GM23248 (cell line): ENCODE measurements around the gene ATG2A. TPM values are rescaled to one million over a fixed set of nuclear protein-coding genes. Genes with fewer than 3 reads are reported as not detected.

Source experiments
- DNase-seq: peaks from one replicate; pipeline ENCODE4 v3.0.0-alpha.2; 2015
- H2AFZ ChIP-seq: fragments of 200-600 bp; sonication (generic); 2 replicates; pipeline ENCODE4 v1.6.1; 2016; ENCODE audit warnings: antibody characterized with exemption
- H3F3A ChIP-seq: fragments of 200-600 bp; sonication (generic); 2 replicates; pipeline ENCODE4 v1.6.1; 2016; ENCODE audit warnings: mild to moderate bottlenecking, antibody characterized with exemption, mixed run types; ENCODE audit not compliant: insufficient read depth
- H3K27ac ChIP-seq: fragments of 200-600 bp; sonication (generic); 2 replicates; pipeline ENCODE4 v1.5.1; 2016; ENCODE audit warnings: mild to moderate bottlenecking
- H3K27me3 ChIP-seq: fragments of 200-600 bp; sonication (generic); replicated peaks from 2 replicates; pipeline ENCODE4 v1.6.1; 2016; ENCODE audit warnings: mild to moderate bottlenecking; ENCODE audit not compliant: insufficient read depth
- H3K36me3 ChIP-seq: fragments of 200-600 bp; sonication (generic); 2 replicates; pipeline ENCODE4 v1.6.1; 2016; ENCODE audit warnings: low read depth, mild to moderate bottlenecking
- H3K4me1 ChIP-seq: fragments of 200-600 bp; sonication (generic); 2 replicates; pipeline ENCODE4 v1.6.1; 2016; ENCODE audit warnings: mild to moderate bottlenecking; ENCODE audit not compliant: insufficient read depth
- H3K4me2 ChIP-seq: fragments of 200-600 bp; sonication (generic); one replicate; pipeline ENCODE4 v1.6.1; 2016; ENCODE audit warnings: mild to moderate bottlenecking; ENCODE audit not compliant: unreplicated experiment
- H3K4me3 ChIP-seq: fragments of 200-600 bp; sonication (generic); 2 replicates; pipeline ENCODE4 v1.5.1; 2016; ENCODE audit warnings: mild to moderate bottlenecking
- H3K79me2 ChIP-seq: fragments of 200-600 bp; sonication (generic); 2 replicates; pipeline ENCODE4 v1.6.1; 2016; ENCODE audit warnings: mild to moderate bottlenecking; ENCODE audit not compliant: insufficient read depth
- H3K9ac ChIP-seq: fragments of 200-600 bp; sonication (generic); 2 replicates; pipeline ENCODE4 v1.6.1; 2016; ENCODE audit warnings: mild to moderate bottlenecking
- H3K9me2 ChIP-seq: fragments of 200-600 bp; sonication (generic); 2 replicates; pipeline ENCODE4 v1.6.1; 2016; ENCODE audit warnings: mixed run types, mild to moderate bottlenecking, moderate library complexity; ENCODE audit not compliant: insufficient read depth
- H3K9me3 ChIP-seq: fragments of 200-600 bp; sonication (generic); one replicate; pipeline ENCODE4 v1.6.1; 2017; ENCODE audit warnings: low read depth
- H4K20me1 ChIP-seq: fragments of 200-600 bp; sonication (generic); 2 replicates; pipeline ENCODE4 v1.6.0; 2016; ENCODE audit not compliant: insufficient read depth
- EZH2 ChIP-seq: fragments of 200-600 bp; sonication (generic); IDR thresholded peaks from 2 replicates; pipeline ENCODE4 v1.6.1; 2018; ENCODE audit warnings: antibody characterized with exemption, mild to moderate bottlenecking; ENCODE audit not compliant: insufficient read depth, poor library complexity, severe bottlenecking
- EZH2phosphoT487 ChIP-seq: fragments of 200-600 bp; sonication (generic); IDR thresholded peaks from 2 replicates; pipeline ENCODE4 v1.6.1; 2018; ENCODE audit warnings: antibody characterized with exemption, moderate library complexity, mild to moderate bottlenecking, low read depth; ENCODE audit not compliant: insufficient read depth
- WGBS, 2 experiments: methylation state at CpG; one replicate each; pipeline ENCODE4 v1.1.6; 2015 to 2017; ENCODE audit warnings: low lambda C conversion rate in 2 of 2, low coverage in 1 of 2; ENCODE audit errors: missing lambda C conversion rate in 2 of 2; 5-methylcytosine and 5-hydroxymethylcytosine counted together
- in situ Hi-C: fragments of 300-500 bp; cut with MboI; formaldehyde crosslinking; loops from 2 replicates; pipeline ENCODE4 v1.15.0; 2020
- polyA plus RNA-seq: library from polyadenylated mRNA; unstranded; fragments of >200 nt; fragmentation: Nextera tagmentation; extraction: Ambion mirVana; gene quantifications from 2 replicates; pipeline ENCODE4 v1.2.1, GENCODE V29; 2016
- total RNA-seq: library from RNA; depleted of rRNA; stranded (reverse); fragments of >200 nt; shearing (Covaris generic); gene quantifications from 2 replicates; pipeline ENCODE4 v1.2.3, GENCODE V29; 2014

ATG2A gene
- total and polyA plus RNA-seq, 2 experiments from 2014 or later: 6.3 to 18.9 TPM

- H3K4me2 ChIP-seq: no peak overlapping the region
- H3K27me3 ChIP-seq: no peaks in the 10 kb centered on the region
- H3K36me3 ChIP-seq: no peaks in the 10 kb centered on the region
- no peak overlapping the region for H3K4me3 ChIP-seq
- no peaks in the 10 kb centered on the region for H3K4me1 ChIP-seq
- no peak overlapping the region for H3K27ac ChIP-seq
- H3K9me2 ChIP-seq: no peaks in the 10 kb centered on the region
- no peak for DNase-seq
- H3K79me2 ChIP-seq: no peaks in the 10 kb centered on the region
- no peaks in the 10 kb centered on the region for H4K20me1 ChIP-seq
- H3K9ac ChIP-seq: no peak overlapping the region
- WGBS, 2 experiments: 81 to 90% methylated on average over 11 of the region's 11 CpGs
- TF ChIP-seq EZH2 (no peak), EZH2phosphoT487 (no peak)
- H3K9me3 ChIP-seq: no peaks in the 10 kb centered on the region
- in situ Hi-C loops: no loop called here
- no peak overlapping the region for H2AFZ ChIP-seq
- no peaks in the 10 kb centered on the region for H3F3A ChIP-seq
These were observed 24.6 kb downstream of the ATG2A start for GRCh38 chr11:64892411-64892831.

GRCh38 chr11:64891880-64892279 is 25.1 kb downstream of the ATG2A start:
- H3F3A ChIP-seq: no peaks in the 10 kb centered on the region
- WGBS, 2 experiments: 68 to 72% methylated on average over 5 of the region's 5 CpGs
- H3K9me3 ChIP-seq: no peaks in the 10 kb centered on the region
- H3K79me2 ChIP-seq: no peaks in the 10 kb centered on the region
- no peaks in the 10 kb centered on the region for H4K20me1 ChIP-seq
- in situ Hi-C loops: no loop called here
- H2AFZ ChIP-seq: no peak overlapping the region
- no peak overlapping the region for H3K4me3 ChIP-seq
- H3K4me1 ChIP-seq: no peaks in the 10 kb centered on the region
- no peak overlapping the region for H3K4me2 ChIP-seq
- DNase-seq: no peak
- no peak overlapping the region for H3K27ac ChIP-seq
- H3K36me3 ChIP-seq: no peaks in the 10 kb centered on the region
- H3K27me3 ChIP-seq: no peaks in the 10 kb centered on the region
- no peaks in the 10 kb centered on the region for H3K9me2 ChIP-seq
- no peak for TF ChIP-seq EZH2phosphoT487
- TF ChIP-seq EZH2: no peak
- no peak overlapping the region for H3K9ac ChIP-seq

GRCh38 chr11:64891215-64891848 is 25.7 kb downstream of the ATG2A start:
- no peak for TF ChIP-seq EZH2
- no peak for TF ChIP-seq EZH2phosphoT487
- WGBS, 2 experiments: 93 to 94% methylated on average over 25 of the region's 25 CpGs
- in situ Hi-C loops: no loop called here
- Histone ChIP-seq H4K20me1 (no peaks in the 10 kb centered on the region), H3K9me2 (no peaks in the 10 kb centered on the region), H3K4me1 (no peaks in the 10 kb centered on the region), H3K79me2 (no peaks in the 10 kb centered on the region), H3K9ac (no peak overlapping the region), H3F3A (peaks cover under 1% of the 10 kb centered on the region), H3K9me3 (no peaks in the 10 kb centered on the region), H2AFZ (no peak overlapping the region), H3K4me3 (no peak overlapping the region), H3K27me3 (no peaks in the 10 kb centered on the region), H3K36me3 (no peaks in the 10 kb centered on the region), H3K27ac (no peak overlapping the region), H3K4me2 (no peak overlapping the region)
- no peak for DNase-seq

- H3K9ac ChIP-seq: no peak overlapping the region
- 73 to 77% methylated on average over 7 of the region's 7 CpGs for WGBS, 2 experiments
- H3K27me3 ChIP-seq: no peaks in the 10 kb centered on the region
- no peak overlapping the region for H3K4me3 ChIP-seq
- H3K4me1 ChIP-seq: no peaks in the 10 kb centered on the region
- H3K36me3 ChIP-seq: no peaks in the 10 kb centered on the region
- no peaks in the 10 kb centered on the region for H3K9me3 ChIP-seq
- no peaks in the 10 kb centered on the region for H3K9me2 ChIP-seq
- DNase-seq: no peak
- H3F3A ChIP-seq: peaks cover 8% of the 10 kb centered on the region
- H3K4me2 ChIP-seq: no peak overlapping the region
- no peak overlapping the region for H2AFZ ChIP-seq
- H3K79me2 ChIP-seq: no peaks in the 10 kb centered on the region
- H4K20me1 ChIP-seq: no peaks in the 10 kb centered on the region
- in situ Hi-C loops: no loop called here
- no peak overlapping the region for H3K27ac ChIP-seq
- TF ChIP-seq EZH2phosphoT487: no peak
- TF ChIP-seq EZH2: no peak
These were observed 26.5 kb downstream of the ATG2A start for GRCh38 chr11:64890522-64890939.
